ENCODE measurements around the gene PROK2.

PROK2 gene

DNA sequence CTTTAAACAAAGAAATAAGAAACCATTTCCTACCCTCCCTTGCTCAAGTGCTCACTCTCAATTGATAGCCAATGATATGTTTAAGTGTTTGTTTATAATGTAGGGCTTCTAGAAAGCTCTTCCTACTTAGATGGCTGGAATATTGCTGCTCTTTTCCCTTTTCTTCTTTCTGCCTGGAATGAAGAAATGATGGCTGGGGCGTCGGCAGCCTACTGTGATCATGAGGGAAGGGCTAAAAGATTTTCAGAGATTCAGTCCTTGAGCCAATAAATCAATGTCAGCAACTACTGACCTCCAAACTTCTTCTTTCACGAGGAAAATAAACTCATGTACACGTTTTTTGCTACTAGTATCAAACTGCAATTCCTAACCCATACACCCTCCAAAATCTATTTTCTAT lies 33.3 kb downstream of the PROK2 start:
- DNase-seq (ENCODE audit: extremely low read depth, low read depth): no peak
- TF ChIP-seq, protein P1, sequence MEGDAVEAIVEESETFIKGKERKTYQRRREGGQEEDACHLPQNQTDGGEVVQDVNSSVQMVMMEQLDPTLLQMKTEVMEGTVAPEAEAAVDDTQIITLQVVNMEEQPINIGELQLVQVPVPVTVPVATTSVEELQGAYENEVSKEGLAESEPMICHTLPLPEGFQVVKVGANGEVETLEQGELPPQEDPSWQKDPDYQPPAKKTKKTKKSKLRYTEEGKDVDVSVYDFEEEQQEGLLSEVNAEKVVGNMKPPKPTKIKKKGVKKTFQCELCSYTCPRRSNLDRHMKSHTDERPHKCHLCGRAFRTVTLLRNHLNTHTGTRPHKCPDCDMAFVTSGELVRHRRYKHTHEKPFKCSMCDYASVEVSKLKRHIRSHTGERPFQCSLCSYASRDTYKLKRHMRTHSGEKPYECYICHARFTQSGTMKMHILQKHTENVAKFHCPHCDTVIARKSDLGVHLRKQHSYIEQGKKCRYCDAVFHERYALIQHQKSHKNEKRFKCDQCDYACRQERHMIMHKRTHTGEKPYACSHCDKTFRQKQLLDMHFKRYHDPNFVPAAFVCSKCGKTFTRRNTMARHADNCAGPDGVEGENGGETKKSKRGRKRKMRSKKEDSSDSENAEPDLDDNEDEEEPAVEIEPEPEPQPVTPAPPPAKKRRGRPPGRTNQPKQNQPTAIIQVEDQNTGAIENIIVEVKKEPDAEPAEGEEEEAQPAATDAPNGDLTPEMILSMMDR (IDR thresholded peaks at IDR 0.05; ENCODE audit: low read depth, low read length): no peak

DNA sequence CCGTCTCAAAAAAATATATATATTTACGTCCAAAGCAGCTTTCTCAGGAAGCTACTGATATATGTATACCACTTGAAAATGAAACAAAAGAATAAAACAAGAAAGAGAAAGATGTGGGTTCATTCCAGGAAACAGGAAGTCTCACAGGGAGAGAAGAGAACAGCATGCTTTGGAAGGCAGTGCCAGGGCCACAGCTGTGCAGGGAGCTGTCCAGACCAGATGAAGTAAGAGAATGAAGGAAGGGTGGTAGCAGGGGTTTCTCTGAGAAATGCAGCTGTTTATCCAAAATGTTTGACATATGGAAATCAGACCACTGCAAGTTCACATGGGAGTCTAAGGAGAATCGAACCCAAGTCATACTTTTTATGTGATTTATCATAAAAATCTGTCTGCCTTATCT lies 40.2 kb downstream of the PROK2 start:
- TF ChIP-seq, protein P1 (IDR thresholded peaks at IDR 0.05; ENCODE audit: low read depth, low read length): no peak
- DNase-seq (ENCODE audit: extremely low read depth, low read depth): no peak

DNA sequence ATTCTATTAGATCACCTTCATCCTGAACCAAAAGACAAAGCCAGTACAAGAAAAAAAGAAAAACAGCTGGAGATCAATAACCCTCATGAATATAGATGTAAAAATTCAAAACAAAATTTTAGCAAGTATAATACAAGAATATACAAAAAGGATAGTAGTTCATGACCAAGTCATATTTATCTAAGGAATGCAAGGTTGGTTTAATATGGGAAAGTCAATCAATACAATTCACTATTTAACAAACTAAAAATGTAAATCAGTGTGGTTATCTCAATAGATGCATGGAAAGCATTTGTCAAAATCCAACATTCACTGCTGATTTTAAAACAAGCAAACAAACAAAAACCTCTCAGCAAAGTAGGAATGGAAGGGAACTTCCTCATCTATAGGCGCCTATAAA lies 42.3 kb downstream of the PROK2 start:
- TF ChIP-seq, protein P1 (IDR thresholded peaks at IDR 0.05; ENCODE audit: low read depth, low read length): no peak

DNA sequence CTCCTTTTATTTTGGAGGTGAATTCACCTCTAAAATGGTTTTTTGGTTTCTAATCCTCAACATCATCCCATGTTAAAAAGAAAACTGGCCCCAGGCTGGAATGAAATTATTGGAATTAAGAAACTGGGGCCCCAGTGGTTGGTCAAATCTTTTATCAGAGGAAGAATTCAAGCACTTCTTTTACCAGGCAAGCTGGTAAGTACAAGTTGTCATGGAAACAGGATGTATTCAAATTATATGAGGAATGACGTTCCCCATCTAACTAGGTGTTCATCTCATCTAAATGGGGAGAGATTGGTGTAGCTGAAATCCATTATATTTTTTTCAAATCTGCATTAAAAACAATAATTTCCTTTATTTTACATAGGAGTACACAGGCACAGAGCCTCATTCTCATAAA lies 50.1 kb downstream of the PROK2 start:
- TF ChIP-seq, protein P1 (IDR thresholded peaks at IDR 0.05; ENCODE audit: low read depth, low read length): no peak
- no peak for DNase-seq (ENCODE audit: extremely low read depth, low read depth)

More for the DNA sequence above, 42.3 kb downstream of the PROK2 start:
- DNase-seq (ENCODE audit: extremely low read depth, low read depth): no peak

DNA sequence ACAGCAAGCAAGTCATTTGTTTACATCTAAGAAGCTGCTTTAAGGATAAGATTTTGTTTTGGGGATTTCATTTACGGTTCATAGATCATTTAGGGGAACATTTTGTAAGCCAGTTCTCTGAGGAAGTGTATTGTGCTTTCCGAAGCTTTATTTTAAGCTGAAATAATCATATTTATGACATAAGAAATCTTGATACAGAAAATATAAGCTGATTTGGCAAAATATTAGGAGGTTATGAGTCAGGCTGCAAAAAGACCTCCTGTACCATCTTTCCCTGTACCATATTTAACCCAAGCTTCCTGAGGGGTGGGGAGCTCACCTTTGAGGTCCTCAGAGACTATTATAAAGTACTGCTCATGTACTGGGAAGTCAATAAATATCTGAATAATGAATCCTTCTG lies 51.6 kb downstream of the PROK2 start:
- TF ChIP-seq, protein P1 (IDR thresholded peaks at IDR 0.05; ENCODE audit: low read depth, low read length): no peak
- no peak for DNase-seq (ENCODE audit: extremely low read depth, low read depth)

DNA sequence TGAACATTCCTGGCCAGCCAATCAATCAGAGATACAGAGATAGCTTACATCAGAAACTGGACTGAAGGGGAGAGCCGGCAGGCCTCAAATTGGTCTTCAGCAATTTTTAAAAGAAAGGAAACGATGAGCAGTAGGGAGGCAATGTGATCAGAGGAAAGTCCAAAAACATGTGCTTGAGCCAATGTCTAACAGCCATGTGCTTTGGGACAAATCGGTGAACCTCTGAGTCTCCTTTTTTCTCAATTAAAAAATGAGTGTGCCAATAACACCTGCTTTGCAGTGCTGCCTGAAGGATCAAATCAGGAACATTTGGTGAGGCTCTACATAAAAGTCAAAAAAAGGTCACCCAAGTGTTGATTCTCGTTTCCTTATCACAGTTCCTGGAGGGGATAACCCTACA lies 52.3 kb downstream of the PROK2 start:
- TF ChIP-seq, protein P1 (IDR thresholded peaks at IDR 0.05; ENCODE audit: low read depth, low read length): no peak
- no peak for DNase-seq (ENCODE audit: extremely low read depth, low read depth)

DNA sequence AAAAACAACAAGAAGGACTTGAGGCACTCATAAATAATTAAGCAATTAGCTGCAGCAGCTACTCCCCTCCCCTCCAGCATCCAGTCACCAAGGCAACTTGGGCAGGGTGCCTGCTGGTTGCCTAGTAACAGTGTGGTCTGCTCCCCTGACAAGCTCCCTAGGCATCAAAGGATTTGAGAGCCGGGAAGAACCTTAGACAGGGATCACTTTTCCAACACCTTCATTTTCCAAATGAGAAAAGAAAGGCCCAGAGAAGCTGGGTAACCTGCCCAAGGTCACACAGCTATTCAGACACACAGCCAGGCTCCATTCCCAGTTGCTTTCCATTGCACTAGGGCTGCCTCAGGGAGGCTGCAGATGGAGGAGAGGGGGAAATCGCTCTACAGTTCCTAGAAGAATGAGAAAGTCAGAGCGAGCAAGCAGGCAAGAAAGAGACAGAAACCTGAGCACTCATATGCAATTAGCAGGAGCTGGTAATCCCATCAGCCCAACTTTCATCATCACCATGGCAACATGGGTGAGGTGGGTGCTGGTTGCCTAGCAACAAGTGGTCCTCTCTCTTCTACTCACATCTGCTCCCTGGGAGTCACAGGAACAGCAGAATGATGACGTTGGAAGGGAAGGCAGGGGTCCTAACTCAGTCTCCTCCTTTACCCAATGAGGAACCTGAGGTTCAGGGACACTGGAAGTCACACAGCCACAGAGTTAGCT lies 56.2 kb downstream of the PROK2 start:
- TF ChIP-seq, protein P1 (IDR thresholded peaks at IDR 0.05; ENCODE audit: low read depth, low read length): no peak
- DNase-seq (ENCODE audit: extremely low read depth, low read depth): no peak
